Measurements from ENCODE around the gene MYLK.

- TF ChIP-seq CTCF (IDR thresholded peaks at IDR 0.05) = no peak
- TF ChIP-seq POLR2A (IDR thresholded peaks at IDR 0.05) = no peak
These were observed 248.4 kb downstream of the MYLK start for GRCh38 chr3:123635717-123636116.
